Adrenal gland (tissue), 5 donors: ENCODE results near the gene ADGRB3.

Experiments
- POLR2A ChIP-seq, 2 donors: fragments of 450-650 bp; IDR thresholded peaks; one replicate each; pipeline ENCODE4 v1.6.1; 2017; ENCODE audit warnings: antibody characterized with exemption in 2 of 2, mild to moderate bottlenecking in 2 of 2, moderate library complexity in 1 of 2
- TF ChIP-seq, protein P1 (sequence below), 6 experiments: fragments of 450-650 bp in 4 of 6; fragments of 200-600 bp in 2 of 6; sonication (generic) in 1 of 6; IDR thresholded peaks; 1 replicate in 5 of 6; 2 replicates in 1 of 6; pipeline versions ENCODE4 v1.5.1 to v1.8.0; 2016 to 2021; ENCODE audit warnings: antibody characterized with exemption in 6 of 6, mild to moderate bottlenecking in 2 of 6, moderate library complexity in 1 of 6
- donor health status: DM: no; HTN: no; CAD: no.

DNA sequence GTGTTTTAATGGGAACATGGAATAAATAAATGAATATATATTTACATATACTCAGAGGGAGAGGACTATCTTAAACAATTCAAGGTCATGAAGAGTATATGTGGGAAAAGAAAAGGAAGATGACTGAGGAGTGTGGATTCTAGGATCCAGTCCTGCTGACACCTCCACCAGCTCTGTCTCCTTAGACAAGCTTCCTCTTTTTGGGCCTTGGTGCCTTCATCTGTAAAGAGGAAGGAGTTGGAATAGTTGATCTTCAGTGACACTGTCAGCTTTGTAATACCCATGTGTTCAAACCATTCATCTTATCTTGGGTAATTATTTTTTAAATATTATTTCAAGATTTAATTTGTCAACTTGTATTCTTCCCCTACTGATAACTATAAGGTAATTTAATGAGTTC, 338.0 kb downstream of the ADGRB3 start:
- TF ChIP-seq, protein P1, sequence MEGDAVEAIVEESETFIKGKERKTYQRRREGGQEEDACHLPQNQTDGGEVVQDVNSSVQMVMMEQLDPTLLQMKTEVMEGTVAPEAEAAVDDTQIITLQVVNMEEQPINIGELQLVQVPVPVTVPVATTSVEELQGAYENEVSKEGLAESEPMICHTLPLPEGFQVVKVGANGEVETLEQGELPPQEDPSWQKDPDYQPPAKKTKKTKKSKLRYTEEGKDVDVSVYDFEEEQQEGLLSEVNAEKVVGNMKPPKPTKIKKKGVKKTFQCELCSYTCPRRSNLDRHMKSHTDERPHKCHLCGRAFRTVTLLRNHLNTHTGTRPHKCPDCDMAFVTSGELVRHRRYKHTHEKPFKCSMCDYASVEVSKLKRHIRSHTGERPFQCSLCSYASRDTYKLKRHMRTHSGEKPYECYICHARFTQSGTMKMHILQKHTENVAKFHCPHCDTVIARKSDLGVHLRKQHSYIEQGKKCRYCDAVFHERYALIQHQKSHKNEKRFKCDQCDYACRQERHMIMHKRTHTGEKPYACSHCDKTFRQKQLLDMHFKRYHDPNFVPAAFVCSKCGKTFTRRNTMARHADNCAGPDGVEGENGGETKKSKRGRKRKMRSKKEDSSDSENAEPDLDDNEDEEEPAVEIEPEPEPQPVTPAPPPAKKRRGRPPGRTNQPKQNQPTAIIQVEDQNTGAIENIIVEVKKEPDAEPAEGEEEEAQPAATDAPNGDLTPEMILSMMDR (IDR thresholded peaks at IDR 0.05): no peak
- no peak for TF ChIP-seq POLR2A (IDR thresholded peaks at IDR 0.05)
